ENCODE measurements around the gene ITM2C.

Gene ITM2C

DNA sequence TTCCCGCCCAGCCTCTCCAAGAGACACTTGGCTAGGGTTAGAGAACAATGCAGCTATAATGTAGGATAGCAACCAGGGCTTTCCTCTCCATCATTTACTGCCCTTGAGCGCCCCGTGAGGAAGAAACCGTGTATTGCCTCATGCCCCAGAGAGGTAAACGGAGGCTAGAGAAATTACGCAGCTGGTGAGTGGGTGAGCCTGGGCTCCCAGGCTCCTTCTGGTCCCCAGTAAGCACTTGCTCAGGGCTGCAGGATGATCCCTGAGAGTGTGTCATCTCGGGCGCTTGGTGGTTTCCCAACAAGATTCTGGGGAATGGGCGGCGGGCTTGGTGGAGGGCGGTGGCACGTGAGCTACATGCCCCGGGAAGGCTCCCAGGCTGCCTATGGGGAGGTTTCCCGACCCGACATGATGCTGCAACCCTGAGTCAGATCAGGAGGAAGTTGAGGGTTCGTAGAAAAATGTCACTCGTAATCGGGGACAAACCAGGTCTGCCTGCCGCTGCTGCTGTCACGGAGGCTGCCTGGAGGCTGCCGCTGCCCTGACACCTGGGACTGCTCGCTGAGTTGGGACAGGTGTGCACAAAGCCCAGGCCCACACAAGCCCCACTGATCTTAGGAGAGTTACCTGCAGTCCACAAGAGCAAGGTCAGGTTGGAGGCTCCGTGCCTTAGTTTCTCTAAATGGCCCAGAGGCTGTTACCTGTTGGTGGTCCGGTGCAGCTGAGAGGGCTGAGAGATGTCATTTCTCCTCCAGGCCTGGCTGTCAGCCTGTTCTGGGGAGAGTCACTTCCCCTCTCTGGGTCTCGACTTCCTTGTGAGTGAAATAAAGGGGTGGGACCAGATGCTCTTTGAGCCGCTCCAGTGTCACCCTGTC lies 60.0 kb downstream of the ITM2C start, which contains the start of gene GPR55:
TSS of gene GPR55 (minus strand) at position 773 of the 872 bp plus-strand sequence. CDS start 14,280 bp downstream, outside the sequence.
- no peaks in the 10 kb centered on the region for H3K36me3 Mint-ChIP-seq (ENCODE audit: low read depth)
- no peaks in the 10 kb centered on the region for H3K9me3 Mint-ChIP-seq
- peak within 1 kb of the TSS; percentile 71 for H3K27ac Mint-ChIP-seq
- peaks cover 29% of the 10 kb centered on the region for H3K4me1 Mint-ChIP-seq (ENCODE audit: low read depth)
- H3K4me3 Mint-ChIP-seq: peak within 1 kb of the TSS; percentile 67
- peaks cover 42% of the 10 kb centered on the region for H3K27me3 Mint-ChIP-seq (ENCODE audit: low read depth)

DNA sequence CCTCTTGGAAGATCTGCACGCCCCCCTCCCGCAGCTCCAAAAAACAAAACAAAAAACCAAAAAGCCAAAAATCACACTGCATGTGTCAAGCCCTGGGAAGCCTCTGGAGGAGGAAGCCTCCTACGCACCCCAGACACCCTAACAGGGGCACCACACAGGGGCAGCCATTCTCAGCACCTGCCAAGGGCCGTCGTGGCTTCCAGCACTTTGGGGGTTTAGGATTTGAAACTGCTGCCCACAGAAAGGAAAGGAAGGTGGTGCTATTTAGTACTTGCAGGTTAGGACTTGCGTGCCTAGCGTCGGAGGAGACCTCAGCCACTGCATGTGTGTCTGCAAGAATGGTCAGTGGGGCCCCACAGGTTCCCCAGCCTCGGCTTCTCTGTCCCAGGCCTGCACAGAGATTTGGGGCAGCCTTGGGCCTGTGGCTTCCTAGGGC lies 60.7 kb downstream of the ITM2C start:
- Mint-ChIP-seq H3K27ac (peak overlapping the region; percentile 71), H3K36me3 (ENCODE audit: low read depth) (no peaks in the 10 kb centered on the region), H3K4me3 (peak overlapping the region; percentile 67), H3K27me3 (ENCODE audit: low read depth) (peaks cover 37% of the 10 kb centered on the region), H3K4me1 (ENCODE audit: low read depth) (peaks cover 26% of the 10 kb centered on the region), H3K9me3 (no peaks in the 10 kb centered on the region)

DNA sequence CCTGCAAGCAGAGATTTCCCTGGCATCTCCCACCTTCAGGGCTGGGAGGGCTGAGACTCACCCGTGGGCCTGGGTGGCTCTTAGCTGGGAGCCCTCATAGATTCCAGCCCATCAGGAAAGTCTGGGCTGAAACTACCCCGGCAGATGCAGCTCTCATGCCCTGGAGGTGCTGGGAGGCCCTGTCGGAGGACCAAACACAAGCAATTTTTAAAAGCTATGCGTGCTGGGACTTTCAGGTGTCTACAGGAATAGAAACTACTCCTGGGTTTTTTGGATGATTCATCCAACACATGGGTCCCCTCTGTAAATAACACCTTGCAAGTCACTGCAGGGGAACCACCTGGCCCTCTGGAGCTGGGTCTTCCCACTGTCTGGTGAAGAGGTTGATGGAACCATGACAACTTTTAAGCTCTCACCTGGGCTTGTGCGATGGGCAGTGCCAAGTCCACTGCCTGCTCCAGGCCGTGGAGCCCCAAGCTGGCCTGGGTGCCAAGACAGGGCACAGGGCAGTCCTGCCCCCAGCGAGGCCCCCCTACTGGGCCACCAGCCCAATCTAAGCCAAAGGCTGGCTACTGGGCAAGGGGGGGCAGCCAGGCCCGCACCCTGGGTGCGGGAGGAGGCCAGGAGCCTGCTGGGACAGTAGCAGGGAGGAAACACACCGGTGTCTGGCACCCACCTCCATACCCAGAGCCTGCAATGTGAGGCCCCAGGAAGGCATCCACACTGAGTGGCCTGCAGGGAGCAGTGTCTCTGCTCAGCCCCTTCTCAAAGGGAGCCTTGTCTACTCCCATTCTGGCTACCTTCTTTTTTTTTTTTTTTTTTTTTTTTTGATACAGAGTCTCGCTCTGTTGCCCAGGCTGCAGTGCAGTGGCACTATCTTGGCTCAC lies 61.4 kb downstream of the ITM2C start:
- no peak overlapping the region for H3K27ac Mint-ChIP-seq
- peaks cover 26% of the 10 kb centered on the region for H3K4me1 Mint-ChIP-seq (ENCODE audit: low read depth)
- H3K9me3 Mint-ChIP-seq: no peaks in the 10 kb centered on the region
- no peak overlapping the region for H3K4me3 Mint-ChIP-seq
- peaks cover 34% of the 10 kb centered on the region for H3K27me3 Mint-ChIP-seq (ENCODE audit: low read depth)
- no peaks in the 10 kb centered on the region for H3K36me3 Mint-ChIP-seq (ENCODE audit: low read depth)

DNA sequence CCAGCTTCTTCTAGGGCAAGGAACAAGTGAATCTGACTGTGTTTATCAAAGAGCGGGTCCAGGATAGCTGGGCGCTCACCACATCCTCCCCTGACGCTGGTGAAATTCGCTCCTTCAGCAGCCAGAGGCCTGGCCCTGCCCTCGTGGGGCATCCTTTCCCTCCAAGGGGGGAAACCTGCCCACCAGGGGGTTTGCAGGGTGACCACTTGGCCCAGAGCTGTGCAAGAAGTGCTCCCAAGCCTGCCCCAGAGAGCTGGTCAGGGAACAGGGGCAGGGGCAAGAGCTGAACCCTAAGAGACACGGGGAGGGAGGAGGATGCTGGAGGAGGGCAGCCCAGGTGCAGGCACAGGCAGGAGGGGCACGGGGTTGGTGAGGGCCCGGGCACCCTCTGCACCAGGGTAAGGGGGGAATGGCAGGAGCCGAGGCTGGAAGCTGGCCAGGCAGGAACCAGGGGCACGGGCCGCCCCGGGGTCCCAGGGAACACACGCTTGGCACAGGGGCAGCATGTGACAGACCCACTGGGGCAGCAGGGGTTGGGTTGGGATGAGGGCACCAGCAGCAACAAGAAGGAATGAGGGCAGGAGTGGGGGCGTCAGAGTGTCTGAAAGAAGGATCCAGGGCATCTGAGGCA lies 63.1 kb downstream of the ITM2C start:
- no peaks in the 10 kb centered on the region for H3K9me3 Mint-ChIP-seq
- H3K36me3 Mint-ChIP-seq (ENCODE audit: low read depth): no peaks in the 10 kb centered on the region
- H3K4me3 Mint-ChIP-seq: no peak overlapping the region
- peaks cover 26% of the 10 kb centered on the region for H3K4me1 Mint-ChIP-seq (ENCODE audit: low read depth)
- H3K27ac Mint-ChIP-seq: no peak overlapping the region
- peaks cover 26% of the 10 kb centered on the region for H3K27me3 Mint-ChIP-seq (ENCODE audit: low read depth)

Measured in T-helper 1 cell treated with Interleukin-12 subunit alpha and Interleukin-12 subunit beta and Interleukin-4 antibody, amounts not matched to agents 30 μg/mL and 1 μg/mL, for 36 hours (primary cell).